GM10248 (cell line): ENCODE results near the gene GTF3C2.

Source experiments
- CTCF ChIA-PET: fragments of 300-600 bp; sonication (Branson Sonifier 250); formaldehyde crosslinking; extraction: SDS; loops from one replicate; lab custom pipeline; 2021; ENCODE audit warnings: antibody characterized with exemption; lab: Yijun Ruan, JAX
- POLR2A ChIA-PET: fragments of 350-650 bp; sonication (Branson Sonifier 250); formaldehyde crosslinking; extraction: SDS; loops from one replicate; lab custom pipeline; 2020; ENCODE audit warnings: antibody characterized with exemption; lab: Yijun Ruan, JAX
- DNase-seq: peaks from one replicate; pipeline ENCODE4 v3.0.0; 2012; ENCODE audit errors: extremely low spot score
- CTCF ChIP-seq: IDR thresholded peaks from 2 replicates; pipeline ENCODE4 v1.5.1; 2012; ENCODE audit warnings: mild to moderate bottlenecking, low read depth; ENCODE audit errors: extremely low read depth, missing control alignments, control extremely low read depth

GTF3C2 gene

GRCh38 chr2:27356382-27357181, at the start of gene GTF3C2:
GTF3C2 (minus strand) TSS chr2:27356764; CDS start chr2:27343554, 13,210 bp downstream.
- CTCF ChIA-PET: interaction anchor here (0.8 to 2.0 kb wide), 2 partner anchors 13 to 327 kb away, joined by 3 to 10 read pairs; partner anchors contain the start of gene EIF2B4
- TF ChIP-seq CTCF: no peak
- peak; percentile 90 for DNase-seq
- POLR2A ChIA-PET: no interaction called here

GRCh38 chr2:27400348-27401135, 44.0 kb upstream of the GTF3C2 start:
- ChIA-PET CTCF (interaction anchor here (0.9 to 1.1 kb wide), 3 partner anchors 9 to 283 kb away, joined by 3 read pairs; partner anchors contain the start of genes NRBP1 and PPM1G), POLR2A (no interaction called here)
- DNase-seq: no peak
- no peak for TF ChIP-seq CTCF

- no peak for DNase-seq
- ChIA-PET POLR2A (no interaction called here), CTCF (interaction anchor here (1.0 to 1.3 kb wide), 3 partner anchors 11 to 22 kb away, joined by 3 read pairs; partner anchors contain the start of genes PPM1G and ZNF513)
- TF ChIP-seq CTCF: no peak
These were observed 42.4 kb upstream of the GTF3C2 start for GRCh38 chr2:27398962-27399361.

GRCh38 chr2:27393225-27393624, 36.7 kb upstream of the GTF3C2 start:
- DNase-seq: no peak
- POLR2A ChIA-PET: no interaction called here
- CTCF ChIA-PET: interaction anchor here (1.3 kb wide), 1 partner anchor 38 kb away, joined by 3 read pairs; no protein-coding TSS in a partner anchor
- no peak for TF ChIP-seq CTCF

- DNase-seq: no peak
- ChIA-PET CTCF (interaction anchor here (1.0 kb wide), 1 partner anchor 41 kb away, joined by 3 read pairs; no protein-coding TSS in a partner anchor), POLR2A (no interaction called here)
- TF ChIP-seq CTCF: no peak
These were observed 34.5 kb upstream of the GTF3C2 start for GRCh38 chr2:27390822-27391679.
